Right cardiac atrium (tissue), 5 donors: ENCODE results near the gene ATP8B1. TPM values are rescaled to one million over a fixed set of nuclear protein-coding genes. Genes with fewer than 3 reads are reported as not detected.
"Not testable (repeated sequence)": the region's sequence is repeated elsewhere in the genome, so short reads cannot be mapped to it uniquely, and the experiment has no call there.

ENCODE experiments used
- ATAC-seq, 2 donors: fragments of 200-7000 bp; cut with Tn5 transposase; one replicate each; pipeline versions ENCODE4 v1.8.0 to v1.9.1; 2020; ENCODE audit warnings: moderate library complexity in 2 of 2, mild to moderate bottlenecking in 1 of 2
- DNase-seq, 3 donors: peaks; one replicate each; pipeline ENCODE4 v3.0.0-alpha.2; 2020
- H3K27ac ChIP-seq: one replicate; pipeline ENCODE4 v1.5.1; 2013; ENCODE audit warnings: mild to moderate bottlenecking, low read length, control low read depth, moderate library complexity
- H3K27me3 ChIP-seq: one replicate; pipeline ENCODE4 v1.6.1; 2013; ENCODE audit not compliant: control insufficient read depth, insufficient read depth
- H3K4me1 ChIP-seq: one replicate; pipeline ENCODE4 v1.6.1; 2013; ENCODE audit warnings: low read length; ENCODE audit not compliant: control insufficient read depth, insufficient read depth
- H3K4me3 ChIP-seq: one replicate; pipeline ENCODE4 v1.5.1; 2013; ENCODE audit warnings: low read length, control low read depth
- H3K9me3 ChIP-seq: one replicate; pipeline ENCODE4 v1.6.1; 2013; ENCODE audit warnings: low read length; ENCODE audit not compliant: control insufficient read depth
- WGBS: extraction: QIAGEN DNeasy Blood & Tissue Kit; methylation state at CpG from one replicate; pipeline ENCODE4 v1.1.7; 2013; 5-methylcytosine and 5-hydroxymethylcytosine counted together
- intact Hi-C, 4 donors: fragments of 100-400 bp; cut with DNase I; formaldehyde crosslinking; loops; one replicate each; pipeline versions ENCODE4 v1.11.0 to v1.14.0; 2022 to 2023
- polyA plus RNA-seq: library from polyadenylated mRNA; stranded (reverse); fragments of 200-250 nt; gene quantifications from one replicate; pipeline ENCODE4 v1.2.3, GENCODE V29; 2013
- total RNA-seq, 4 donors: library from RNA; stranded (reverse); fragmentation: NEBNext Ultra II Directional; extraction: Animal tissue kit (Norgen Biotek cat#: 25700); gene quantifications; one replicate each; pipeline ENCODE4 v1.2.1, GENCODE V29; 2021
- donor health status: healthy with polysubstance abuse.
- donor health status: DM: no; HTN: yes; CAD: no.
- donor health status: DM: no; HTN: no; CAD: no.
- donor health status: DM: no; HTN: yes; CAD: no; lungs with severe emphysema.
- donor health status: DM: yes; HTN: yes; CAD: no.

ATP8B1 gene
- total and polyA plus RNA-seq, 5 donors, result 2.6 to 11.5 (median 9.0) TPM

DNA sequence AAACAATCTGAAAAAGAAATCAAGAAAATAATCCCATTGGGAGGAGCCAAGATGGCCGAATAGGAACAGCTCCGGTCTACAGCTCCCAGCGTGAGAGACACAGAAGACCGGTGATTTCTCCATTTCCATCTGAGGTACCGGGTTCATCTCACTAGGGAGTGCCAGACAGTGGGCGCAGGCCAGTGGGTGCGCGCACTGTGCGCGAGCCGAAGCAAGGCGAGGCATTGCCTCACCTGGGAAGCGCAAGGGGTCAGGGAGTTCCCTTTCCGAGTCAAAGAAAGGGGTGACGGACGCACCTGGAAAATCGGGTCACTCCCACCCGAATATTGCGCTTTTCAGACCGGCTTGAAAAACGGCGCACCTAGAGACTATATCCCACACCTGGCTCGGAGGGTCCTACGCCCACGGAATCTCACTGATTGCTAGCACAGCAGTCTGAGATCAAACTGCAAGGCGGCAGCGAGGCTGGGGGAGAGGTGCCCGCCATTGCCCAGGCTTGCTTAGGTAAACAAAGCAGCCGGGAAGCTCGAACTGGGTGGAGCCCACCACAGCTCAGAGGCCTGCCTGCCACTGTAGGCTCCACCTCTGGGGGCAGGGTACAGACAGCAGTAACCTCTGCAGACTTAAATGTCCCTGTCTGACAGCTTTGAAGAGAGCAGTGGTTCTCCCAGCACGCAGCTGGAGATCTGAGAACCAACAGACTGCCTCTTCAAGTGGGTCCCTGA lies 83.7 kb downstream of the ATP8B1 start:
- WGBS, result 91% methylated on average over 31 of the region's 31 CpGs
- not testable (repeated sequence) for H3K27ac ChIP-seq, H3K9me3 ChIP-seq, H3K4me1 ChIP-seq, ATAC-seq, H3K27me3 ChIP-seq, H3K4me3 ChIP-seq, DNase-seq
- intact Hi-C loops, result loop anchor here in 1 of 4 donors (10.0 kb wide), 1 partner anchor 85 kb away; the partner anchor contains the start of gene ATP8B1

DNA sequence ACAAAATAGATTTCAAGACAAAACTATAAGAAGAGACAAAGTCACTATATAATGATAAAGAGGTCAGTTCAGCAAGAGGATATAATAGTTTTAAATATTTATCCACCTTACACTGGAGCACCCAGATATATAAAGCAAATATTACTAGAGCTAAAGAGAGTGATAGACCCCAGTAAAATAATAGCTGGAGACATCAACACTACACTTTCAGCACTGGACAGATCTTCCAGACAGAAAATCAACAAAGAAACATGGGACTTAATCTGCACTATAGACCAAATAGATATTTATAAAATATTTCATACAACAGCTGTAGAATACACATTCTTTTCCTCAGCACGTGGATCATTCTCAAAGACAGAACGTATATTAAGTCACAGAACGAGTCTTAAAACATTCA lies 86.6 kb downstream of the ATP8B1 start:
- 94% methylated on average over 3 of the region's 3 CpGs for WGBS
- no peak for DNase-seq
- Histone ChIP-seq H3K9me3 (no peaks in the 10 kb centered on the region), H3K4me1 (peaks cover 4% of the 10 kb centered on the region), H3K27ac (no peak overlapping the region), H3K27me3 (no peaks in the 10 kb centered on the region), H3K4me3 (no peak overlapping the region)
- intact Hi-C loops, result loop anchor here in 1 of 4 donors (10.0 kb wide), 1 partner anchor 88 kb away; the partner anchor contains the start of gene ATP8B1
- no peak for ATAC-seq

DNA sequence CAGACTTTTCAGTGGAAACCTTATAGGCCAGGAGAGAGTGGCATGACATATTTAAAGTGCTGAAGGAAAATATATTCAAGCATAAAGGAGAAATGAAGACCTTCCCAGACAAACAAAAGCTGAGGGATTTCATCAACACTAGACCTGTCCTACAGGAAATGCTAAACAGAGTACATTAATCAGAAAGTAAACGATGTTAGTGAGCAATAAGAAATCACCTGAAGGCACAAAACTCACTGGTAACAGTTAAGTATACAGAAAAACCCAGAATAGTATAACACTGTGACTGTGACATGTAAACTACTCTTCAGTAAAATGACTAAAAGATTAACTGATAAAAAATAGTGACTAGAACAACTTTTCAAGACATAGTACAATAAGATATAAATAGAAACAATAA lies 87.4 kb downstream of the ATP8B1 start:
- H3K9me3 ChIP-seq, result no peaks in the 10 kb centered on the region
- DNase-seq, result no peak
- ATAC-seq, result no peak
- WGBS, result 67% methylated on average over 1 of the region's 1 CpG
- H3K27me3 ChIP-seq, result no peaks in the 10 kb centered on the region
- H3K27ac ChIP-seq, result no peak overlapping the region
- H3K4me3 ChIP-seq, result no peak overlapping the region
- peaks cover 4% of the 10 kb centered on the region for H3K4me1 ChIP-seq
- intact Hi-C loops, result loop anchor here in 1 of 4 donors (10.0 kb wide), 1 partner anchor 89 kb away; the partner anchor contains the start of gene ATP8B1

DNA sequence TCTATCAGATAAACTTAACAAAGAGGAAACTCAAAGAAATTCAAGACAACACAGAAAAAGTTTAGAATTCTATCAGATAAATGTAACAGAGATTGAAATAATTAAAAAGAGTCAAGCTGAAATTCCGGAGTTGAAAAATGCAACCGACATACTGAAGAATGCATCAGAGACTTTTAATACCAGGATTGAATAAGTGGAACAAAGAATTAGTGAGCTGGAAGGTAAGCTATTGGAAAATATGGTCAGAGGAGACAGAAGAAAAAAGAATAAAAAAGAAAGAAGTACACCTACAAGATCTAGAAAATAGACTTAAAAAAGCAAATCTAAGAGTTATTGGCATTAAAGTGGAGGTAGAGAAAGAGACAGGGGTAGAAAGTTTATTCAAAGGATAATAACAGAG lies 88.0 kb downstream of the ATP8B1 start:
- DNase-seq (no peak), ATAC-seq (no peak)
- Histone ChIP-seq H3K4me3 (no peak overlapping the region), H3K9me3 (no peaks in the 10 kb centered on the region), H3K27ac (no peak overlapping the region), H3K27me3 (no peaks in the 10 kb centered on the region), H3K4me1 (peaks cover 4% of the 10 kb centered on the region)
- 97% methylated on average over 2 of the region's 2 CpGs for WGBS
- intact Hi-C loops, result loop anchor here in 1 of 4 donors (10.0 kb wide), 1 partner anchor 90 kb away; the partner anchor contains the start of gene ATP8B1

DNA sequence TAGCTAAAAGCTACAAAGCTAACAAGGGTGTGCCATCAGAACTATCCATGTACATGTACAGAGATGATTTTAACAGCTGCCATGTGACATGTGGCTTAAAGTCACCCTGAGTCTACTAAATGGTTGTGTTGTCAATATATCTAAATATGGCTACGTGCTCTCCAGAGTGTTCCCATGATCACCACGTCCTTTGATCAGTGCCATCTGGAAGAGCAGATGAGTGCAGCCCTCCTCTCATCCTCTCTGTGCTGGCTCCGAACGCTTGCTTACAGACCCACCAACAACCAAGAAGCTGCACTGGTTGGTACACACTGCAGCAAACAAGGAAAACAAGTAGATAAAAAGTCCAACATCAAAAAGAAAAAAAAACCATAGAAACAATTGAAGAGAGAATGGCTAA lies 92.9 kb downstream of the ATP8B1 start:
- no peak overlapping the region for H3K27ac ChIP-seq
- 82% methylated on average over 4 of the region's 4 CpGs for WGBS

DNA sequence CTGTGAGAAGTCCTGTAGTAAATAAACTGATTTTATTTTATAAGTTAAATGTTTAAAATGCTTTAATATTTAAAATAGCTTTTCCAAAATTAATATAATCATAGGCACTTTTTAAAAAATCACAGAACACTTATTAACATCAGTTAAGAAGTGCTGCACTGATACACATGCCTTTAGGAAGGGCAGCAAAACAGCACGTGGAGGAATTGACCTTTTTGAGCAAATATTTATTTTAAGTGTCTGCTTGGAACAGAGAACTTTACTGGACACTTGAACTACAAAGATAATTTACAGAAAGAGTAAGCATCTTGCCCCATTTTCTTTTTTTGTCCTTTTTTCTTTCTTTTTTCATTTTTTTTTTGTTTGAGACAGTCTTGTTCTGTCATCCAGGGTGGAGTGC lies 93.8 kb downstream of the ATP8B1 start:
- Histone ChIP-seq H3K27ac (no peak overlapping the region), H3K4me3 (no peak overlapping the region), H3K4me1 (peaks cover 5% of the 10 kb centered on the region), H3K27me3 (no peaks in the 10 kb centered on the region), H3K9me3 (no peaks in the 10 kb centered on the region)
- ATAC-seq (no peak), DNase-seq (no peak)
- 75% methylated on average over 1 of the region's 1 CpG for WGBS
- intact Hi-C loops, result no loop called here

More for the DNA sequence above, 92.9 kb downstream of the ATP8B1 start:
- ATAC-seq, result no peak
- intact Hi-C loops, result loop anchor here in 1 of 4 donors (10.0 kb wide), 1 partner anchor 95 kb away; the partner anchor contains the start of gene ATP8B1
- DNase-seq, result no peak
- Histone ChIP-seq H3K27me3 (no peaks in the 10 kb centered on the region), H3K4me1 (peaks cover 5% of the 10 kb centered on the region), H3K4me3 (no peak overlapping the region), H3K9me3 (no peaks in the 10 kb centered on the region)

DNA sequence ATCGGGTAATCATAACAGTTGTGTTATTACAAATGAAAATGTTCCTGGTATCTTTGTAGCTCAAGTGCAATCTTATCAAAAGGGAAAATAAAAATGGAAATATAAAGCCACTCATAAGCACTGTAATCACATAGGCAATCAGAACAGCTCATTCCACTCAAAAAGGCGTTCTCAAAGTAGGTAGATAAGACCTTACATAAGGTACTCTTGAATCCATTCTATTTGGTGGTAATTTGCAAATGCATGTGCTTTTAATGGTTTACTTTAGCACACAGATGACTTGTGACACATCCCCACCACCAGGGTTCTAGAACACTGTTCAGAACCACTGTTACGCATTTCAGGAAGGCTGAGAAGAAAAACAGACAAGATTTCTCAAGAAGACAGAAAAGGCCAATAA lies 94.8 kb downstream of the ATP8B1 start:
- Histone ChIP-seq H3K9me3 (no peaks in the 10 kb centered on the region), H3K27me3 (no peaks in the 10 kb centered on the region), H3K27ac (no peak overlapping the region), H3K4me1 (peaks cover 5% of the 10 kb centered on the region), H3K4me3 (no peak overlapping the region)
- ATAC-seq (no peak), DNase-seq (no peak)
- intact Hi-C loops, result no loop called here
- 94% methylated on average over 3 of the region's 3 CpGs for WGBS

DNA sequence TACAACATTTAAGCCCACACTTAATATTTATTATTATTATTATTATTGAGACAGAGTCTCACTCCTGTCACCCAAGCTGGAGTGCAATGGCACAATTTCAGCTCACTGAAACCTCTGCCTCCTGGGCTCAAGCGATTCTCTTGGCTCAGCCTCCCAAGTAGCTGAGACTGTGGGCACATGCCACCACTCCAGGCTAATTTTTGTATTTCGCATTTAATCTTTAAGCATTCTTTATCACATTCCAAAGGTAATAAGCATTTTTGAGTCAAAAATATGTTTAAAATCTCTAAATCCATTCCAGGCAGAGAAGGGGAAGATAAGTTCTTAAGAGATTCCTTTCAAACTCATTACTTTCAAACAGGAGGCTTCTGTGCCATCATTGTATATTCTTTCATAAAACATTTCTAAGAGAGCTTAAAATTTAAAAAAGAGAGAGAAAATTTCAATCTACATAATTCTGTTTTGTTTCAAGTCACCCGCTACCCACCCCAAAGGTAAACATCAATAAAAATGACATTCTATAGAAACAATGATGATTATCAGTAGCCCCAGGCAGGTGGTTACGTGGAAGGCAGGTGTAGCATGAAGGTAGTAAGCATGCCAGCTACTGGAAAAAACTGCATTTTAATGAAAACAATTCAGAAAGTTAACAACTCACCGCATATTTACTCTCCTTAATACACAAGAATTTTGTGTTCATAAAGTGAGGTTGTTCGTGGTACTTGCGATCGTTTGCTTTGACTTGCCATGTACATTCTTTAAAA lies 97.1 kb downstream of the ATP8B1 start:
- ATAC-seq (no peak), DNase-seq (no peak)
- intact Hi-C loops, result no loop called here
- 95% methylated on average over 8 of the region's 8 CpGs for WGBS
- Histone ChIP-seq H3K4me3 (no peak overlapping the region), H3K27me3 (no peaks in the 10 kb centered on the region), H3K4me1 (peaks cover 1% of the 10 kb centered on the region), H3K9me3 (no peaks in the 10 kb centered on the region), H3K27ac (no peak overlapping the region)

DNA sequence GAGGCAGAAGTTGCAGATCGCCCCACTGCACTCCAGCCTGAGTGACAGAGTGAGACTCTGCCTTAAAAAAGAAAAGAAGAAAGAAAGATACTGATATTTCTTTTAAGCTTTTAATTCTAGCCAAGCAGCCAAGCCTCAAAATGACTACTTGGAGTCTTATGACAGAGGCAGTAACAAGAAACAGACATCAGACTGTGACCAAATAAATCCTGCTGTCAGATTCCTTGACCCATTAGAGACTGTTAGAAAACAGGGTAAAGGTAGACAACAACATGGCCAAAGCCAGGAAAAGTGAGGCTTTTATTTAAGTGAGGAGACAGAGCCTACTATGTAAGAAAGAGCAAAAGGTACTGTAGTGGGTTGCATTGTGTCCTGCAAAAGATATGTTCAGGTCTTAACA lies 98.1 kb downstream of the ATP8B1 start:
- 95% methylated on average over 1 of the region's 1 CpG for WGBS
- H3K9me3 ChIP-seq, result no peaks in the 10 kb centered on the region
- DNase-seq (no peak), ATAC-seq (no peak)
- no peak overlapping the region for H3K4me3 ChIP-seq
- no peaks in the 10 kb centered on the region for H3K27me3 ChIP-seq
- intact Hi-C loops, result no loop called here
- peaks cover 1% of the 10 kb centered on the region for H3K4me1 ChIP-seq
- no peak overlapping the region for H3K27ac ChIP-seq

DNA sequence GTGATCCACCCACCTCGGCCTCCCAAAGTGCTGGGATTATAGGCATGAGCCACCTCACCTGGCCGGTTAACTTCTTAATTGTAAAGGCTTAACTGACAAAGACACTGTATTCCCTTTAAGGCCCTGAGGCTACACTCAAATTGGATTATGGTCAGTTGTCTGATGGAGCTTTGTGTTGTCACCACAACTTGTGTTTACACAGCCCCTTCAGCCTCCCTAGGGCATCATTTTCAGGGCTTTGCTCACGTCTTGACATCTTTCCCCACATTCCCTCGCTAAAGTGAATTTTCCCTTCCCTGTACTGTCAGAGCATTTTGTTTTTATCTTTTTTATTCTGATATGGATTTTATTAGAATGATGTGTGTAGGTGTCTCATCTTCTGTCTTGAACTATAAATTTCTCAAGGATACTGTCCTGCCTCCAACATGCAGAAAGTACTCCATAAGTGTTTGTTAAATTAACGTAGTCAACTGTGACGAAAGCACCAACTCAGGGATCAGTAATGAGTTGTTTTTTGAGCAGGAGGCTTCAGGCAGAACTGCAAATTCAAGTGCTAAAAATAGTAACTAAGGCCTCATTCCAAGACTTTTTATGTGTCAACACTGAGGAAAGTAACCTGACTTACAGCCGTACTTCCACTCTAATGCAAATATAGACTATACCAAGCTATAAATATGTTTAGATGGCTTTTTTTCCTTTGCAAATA lies 104.4 kb downstream of the ATP8B1 start:
- Histone ChIP-seq H3K27me3 (no peaks in the 10 kb centered on the region), H3K4me1 (peaks cover 2% of the 10 kb centered on the region), H3K9me3 (no peaks in the 10 kb centered on the region), H3K27ac (no peak overlapping the region), H3K4me3 (no peak overlapping the region)
- ATAC-seq (peak; percentile 10 to 54), DNase-seq (no peak)
- intact Hi-C loops, result no loop called here
- 54% methylated on average over 7 of the region's 7 CpGs for WGBS

DNA sequence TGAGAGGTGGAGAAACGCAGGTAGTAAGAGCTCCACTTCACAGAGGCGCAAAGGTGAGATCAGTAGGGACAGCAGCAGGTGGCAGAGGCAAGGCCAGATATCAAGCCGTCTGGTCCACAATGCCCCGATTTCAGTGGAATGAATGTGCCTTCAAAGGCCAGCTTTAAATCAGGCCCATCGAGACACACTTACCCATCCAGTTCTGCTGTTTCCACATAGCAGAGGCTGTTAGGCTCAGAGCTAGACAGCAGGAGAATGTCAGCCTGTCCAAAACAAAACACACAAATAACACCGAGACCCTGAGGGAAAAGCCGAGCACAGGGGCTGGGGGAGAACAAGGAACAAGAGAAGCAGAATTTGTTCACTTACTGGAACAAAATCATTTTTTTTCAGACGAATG lies 105.7 kb downstream of the ATP8B1 start:
- no peaks in the 10 kb centered on the region for H3K27me3 ChIP-seq
- H3K27ac ChIP-seq, result no peak overlapping the region
- 64% methylated on average over 8 of the region's 8 CpGs for WGBS
- DNase-seq, result peak in 1 of 3 donors; percentile 55
- intact Hi-C loops, result no loop called here
- H3K9me3 ChIP-seq, result no peaks in the 10 kb centered on the region
- H3K4me1 ChIP-seq, result peaks cover 2% of the 10 kb centered on the region
- H3K4me3 ChIP-seq, result no peak overlapping the region
- peak; percentile 52 to 79 for ATAC-seq
